GM12801 (cell line): ENCODE data around the gene HDDC2.

ENCODE experiments used
- CTCF ChIP-seq: IDR thresholded peaks from one replicate; pipeline ENCODE4 v1.5.1; 2011; ENCODE audit warnings: control low read depth; ENCODE audit not compliant: insufficient read length; ENCODE audit errors: extremely low read depth

Gene HDDC2

DNA sequence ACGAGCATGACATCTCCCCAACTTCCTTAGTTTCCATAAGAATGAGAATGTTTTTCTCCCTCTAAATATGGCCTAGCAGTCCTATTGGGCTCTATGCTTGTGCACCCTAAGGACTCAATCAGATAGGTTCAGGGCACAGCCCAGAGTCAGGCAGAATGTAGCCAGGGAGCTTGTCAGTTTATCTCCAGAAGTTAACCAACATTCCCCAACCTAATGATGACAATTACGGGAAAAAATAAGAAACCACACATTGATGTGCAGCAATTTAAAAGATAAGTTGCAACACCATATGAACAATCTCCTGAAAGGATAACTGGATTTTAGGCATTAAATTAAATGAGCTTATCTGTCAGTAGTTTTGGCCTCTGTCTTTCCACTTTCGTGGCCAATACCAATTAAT, 71.1 kb downstream of the HDDC2 start:
- no peak for TF ChIP-seq CTCF

DNA sequence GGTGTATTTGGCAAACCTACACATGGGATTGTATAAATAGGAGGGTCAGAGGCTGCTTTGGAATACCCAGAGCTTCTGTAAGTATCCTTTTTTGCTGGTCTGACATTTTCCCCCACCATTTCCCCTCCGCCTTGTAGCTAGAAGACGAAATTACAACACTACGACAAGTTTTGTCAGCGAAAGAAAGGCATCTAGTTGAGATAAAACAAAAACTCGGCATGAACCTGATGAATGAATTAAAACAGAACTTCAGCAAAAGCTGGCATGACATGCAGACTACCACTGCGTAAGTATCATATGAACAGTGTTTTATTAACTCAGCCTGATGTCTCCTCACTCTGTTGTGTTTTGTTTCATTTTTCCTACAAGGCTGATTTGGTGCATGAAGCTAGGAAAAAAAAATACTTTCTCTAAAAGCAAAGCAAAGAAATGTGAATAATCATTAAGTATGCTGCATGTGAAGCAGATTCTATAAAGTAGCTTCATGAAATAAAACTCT, 72.7 kb downstream of the HDDC2 start:
- no peak for TF ChIP-seq CTCF

GRCh38 chr6:125227244-125227643, 74.5 kb downstream of the HDDC2 start:
- no peak for TF ChIP-seq CTCF
